Activated CD8-positive, alpha-beta memory T cell treated with anti-CD3 and anti-CD28 coated beads, Interleukin-2, amount 50 U/mL, for 48 hours (primary cell): ENCODE results near the gene ENTPD8.
A peak's percentile ranks its signal among the peaks of the same experiment; 100 is the strongest.
"Not testable (repeated sequence)": the region's sequence is repeated elsewhere in the genome, so short reads cannot be mapped to it uniquely, and the experiment has no call there.

ENCODE experiments used
- DNase-seq: peaks from one replicate; pipeline ENCODE4 v3.0.0-alpha.2; 2020

Gene ENTPD8

DNA sequence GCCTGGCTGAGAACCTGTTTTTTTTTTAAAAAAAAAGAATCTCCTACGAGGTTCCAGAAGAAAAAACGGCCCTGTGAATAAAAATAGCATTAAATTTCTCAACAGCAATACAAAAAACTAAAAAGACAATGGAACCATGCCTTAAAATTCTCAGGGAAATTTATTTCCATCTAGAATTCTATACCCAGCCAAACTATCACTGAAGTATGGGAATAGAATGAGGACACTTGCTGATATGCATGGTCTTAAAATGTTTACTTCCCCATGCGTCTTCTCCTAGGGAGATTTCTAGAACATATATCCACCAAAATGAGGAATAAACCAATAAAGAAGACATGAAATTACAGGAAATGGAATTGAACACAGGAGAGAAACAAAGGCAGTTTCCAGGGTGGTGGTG is 34.5 kb upstream of the ENTPD8 start:
- DNase-seq: no peak

- no peak for DNase-seq
Observed at GRCh38 chr9:137474271-137474670, 33.1 kb upstream of the ENTPD8 start.

- DNase-seq: no peak
Observed at GRCh38 chr9:137470785-137471184, 29.6 kb upstream of the ENTPD8 start.

DNA sequence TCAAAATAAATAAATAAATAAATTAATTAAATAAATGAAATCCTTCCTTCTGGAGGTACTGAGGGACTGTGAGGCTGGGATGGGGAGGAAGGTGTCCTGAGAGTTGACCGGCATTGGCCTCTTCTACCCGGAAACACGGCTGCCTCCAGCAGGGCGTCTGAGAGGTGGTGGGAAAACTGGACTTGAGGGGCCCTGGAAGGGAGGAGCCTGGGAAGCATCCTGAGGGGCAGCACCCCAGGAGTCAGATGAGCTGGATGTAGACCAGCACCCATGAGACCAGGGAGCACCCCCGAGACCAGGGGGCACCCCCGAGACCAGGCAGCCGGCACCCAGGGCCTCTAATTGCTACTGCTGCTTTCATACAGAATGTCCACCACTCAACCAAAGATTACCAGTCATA is 26.7 kb upstream of the ENTPD8 start:
- DNase-seq: no peak

DNA sequence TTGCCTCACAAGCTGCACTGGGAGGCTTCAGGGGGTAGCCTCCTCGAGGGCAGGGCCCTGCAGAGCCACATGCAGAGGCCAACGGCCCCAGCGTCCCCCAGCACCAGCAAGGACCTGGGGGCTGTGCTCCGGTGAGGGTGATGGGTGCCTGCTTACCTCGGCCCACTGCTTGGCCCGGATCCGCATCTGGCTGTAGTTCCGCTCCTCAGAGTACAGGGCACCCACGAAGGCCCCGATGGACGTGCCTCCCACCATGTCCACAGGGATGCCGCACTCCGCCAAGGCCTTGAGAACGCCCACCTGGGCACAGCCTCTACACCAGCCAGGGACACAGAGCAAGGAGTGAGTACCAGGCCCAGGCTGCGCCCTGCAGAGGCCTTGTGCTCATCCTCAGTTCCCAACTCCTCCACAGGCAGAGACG is 26.0 kb upstream of the ENTPD8 start:
- no peak for DNase-seq

DNA sequence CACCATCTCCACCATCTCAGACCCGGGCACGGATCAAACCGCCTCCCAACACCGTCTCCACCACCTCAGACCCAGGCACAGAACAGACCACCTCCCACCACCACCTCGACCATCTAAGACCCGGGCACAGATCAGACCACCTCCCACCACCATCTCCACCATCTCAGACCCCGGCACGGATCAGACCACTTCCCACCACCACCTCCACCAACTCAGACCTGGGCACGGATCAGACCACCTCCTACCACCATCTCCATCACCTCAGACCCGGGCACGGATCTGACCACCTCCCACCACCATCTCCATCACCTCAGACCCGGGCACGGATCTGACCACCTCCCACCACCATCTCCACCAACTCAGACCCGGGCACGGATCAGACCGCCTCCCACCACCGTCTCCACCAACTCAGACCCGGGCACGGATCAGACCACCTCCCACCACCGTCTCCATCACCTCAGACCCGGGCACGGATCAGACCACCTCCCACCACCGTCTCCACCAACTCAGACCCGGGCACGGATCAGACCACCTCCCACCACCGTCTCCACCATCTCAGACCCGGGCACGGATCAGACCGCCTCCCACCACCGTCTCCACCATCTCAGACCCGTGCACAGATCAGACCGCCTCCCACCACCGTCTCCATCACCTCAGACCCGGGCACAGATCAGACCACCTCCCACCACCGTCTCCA is 25.4 kb upstream of the ENTPD8 start:
- DNase-seq: not testable (repeated sequence)

GRCh38 chr9:137465720-137466388 is 24.7 kb upstream of the ENTPD8 start:
- DNase-seq: no peak

GRCh38 chr9:137465000-137465719 is 24.0 kb upstream of the ENTPD8 start:
- no peak for DNase-seq

GRCh38 chr9:137464291-137464999 is 23.3 kb upstream of the ENTPD8 start:
- DNase-seq: no peak

- DNase-seq: no peak
Observed at GRCh38 chr9:137463931-137464290, 22.8 kb upstream of the ENTPD8 start.

DNA sequence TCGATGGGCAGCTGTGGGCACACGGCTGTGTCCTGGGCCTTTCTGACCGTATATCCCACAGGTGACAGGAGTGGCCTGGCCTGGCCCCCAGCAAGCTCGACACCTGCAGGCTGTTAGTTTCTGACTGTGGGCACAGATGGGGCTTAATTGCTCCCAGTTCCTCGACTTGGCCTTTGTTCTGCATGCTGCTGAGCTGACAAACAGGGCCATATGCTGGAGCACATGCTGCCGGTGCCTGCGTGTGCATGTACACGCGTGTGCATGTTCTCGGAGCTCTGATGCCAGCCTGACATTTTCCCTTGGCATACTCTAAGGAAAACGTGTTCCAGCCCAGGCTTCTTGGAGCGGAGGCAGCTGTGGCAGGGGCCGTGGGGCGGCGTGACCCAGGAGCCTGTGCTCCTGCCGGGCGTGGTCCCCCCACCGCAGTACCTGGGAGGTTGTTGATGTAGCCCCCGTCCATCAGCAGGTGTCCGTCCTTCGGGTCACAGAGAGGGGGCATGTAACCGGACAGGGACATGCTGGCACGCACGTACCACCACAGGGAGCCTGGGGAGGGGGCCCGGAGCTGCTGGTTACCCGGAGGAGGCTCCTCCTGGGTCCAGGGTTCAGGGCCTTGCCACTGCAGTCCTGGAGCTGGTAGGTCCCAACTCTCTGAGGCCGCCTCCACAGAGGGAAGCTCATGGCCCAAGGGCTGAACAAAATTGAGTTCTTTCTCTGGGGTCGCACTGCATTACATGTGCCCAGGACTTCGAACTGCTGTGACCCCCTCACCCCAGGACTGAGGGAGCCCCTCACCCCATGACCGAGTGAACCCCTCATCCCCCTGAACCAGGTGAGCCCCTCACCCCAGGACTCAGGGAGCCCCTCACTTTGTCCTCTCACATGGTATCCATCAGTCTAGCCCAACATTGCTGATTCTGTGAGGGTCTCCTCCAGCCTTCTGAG is 22.1 kb upstream of the ENTPD8 start:
- no peak for DNase-seq

DNA sequence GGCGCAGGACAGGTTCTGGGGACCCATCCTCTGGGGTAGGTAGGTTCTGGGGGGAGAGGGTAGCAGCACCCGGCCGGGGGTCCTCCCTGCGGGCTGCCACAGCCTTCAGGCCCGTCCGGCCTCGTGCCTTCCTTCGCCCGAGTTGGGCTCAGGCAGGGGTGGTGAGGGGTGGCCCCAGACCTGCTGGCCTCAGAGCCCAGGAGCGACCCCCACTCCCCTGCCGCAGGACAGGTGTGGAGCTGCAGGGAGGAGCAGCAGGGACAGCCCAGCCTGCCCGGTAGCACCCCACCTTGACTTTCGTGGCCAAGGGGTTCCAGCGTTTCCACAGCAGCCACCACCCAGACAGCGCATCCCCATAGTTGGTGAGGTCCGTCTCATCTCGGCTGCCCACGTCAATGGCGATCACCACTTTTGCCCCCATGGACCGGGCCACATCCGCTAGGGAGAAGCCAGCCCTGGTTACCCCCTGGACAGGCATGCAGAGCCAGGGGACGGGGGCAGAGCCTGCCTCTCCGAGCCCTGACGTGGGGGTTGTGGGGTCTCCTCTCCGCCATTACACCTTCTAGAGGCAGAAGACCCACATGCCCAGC is 21.3 kb upstream of the ENTPD8 start:
- peak; percentile 59 for DNase-seq

DNA sequence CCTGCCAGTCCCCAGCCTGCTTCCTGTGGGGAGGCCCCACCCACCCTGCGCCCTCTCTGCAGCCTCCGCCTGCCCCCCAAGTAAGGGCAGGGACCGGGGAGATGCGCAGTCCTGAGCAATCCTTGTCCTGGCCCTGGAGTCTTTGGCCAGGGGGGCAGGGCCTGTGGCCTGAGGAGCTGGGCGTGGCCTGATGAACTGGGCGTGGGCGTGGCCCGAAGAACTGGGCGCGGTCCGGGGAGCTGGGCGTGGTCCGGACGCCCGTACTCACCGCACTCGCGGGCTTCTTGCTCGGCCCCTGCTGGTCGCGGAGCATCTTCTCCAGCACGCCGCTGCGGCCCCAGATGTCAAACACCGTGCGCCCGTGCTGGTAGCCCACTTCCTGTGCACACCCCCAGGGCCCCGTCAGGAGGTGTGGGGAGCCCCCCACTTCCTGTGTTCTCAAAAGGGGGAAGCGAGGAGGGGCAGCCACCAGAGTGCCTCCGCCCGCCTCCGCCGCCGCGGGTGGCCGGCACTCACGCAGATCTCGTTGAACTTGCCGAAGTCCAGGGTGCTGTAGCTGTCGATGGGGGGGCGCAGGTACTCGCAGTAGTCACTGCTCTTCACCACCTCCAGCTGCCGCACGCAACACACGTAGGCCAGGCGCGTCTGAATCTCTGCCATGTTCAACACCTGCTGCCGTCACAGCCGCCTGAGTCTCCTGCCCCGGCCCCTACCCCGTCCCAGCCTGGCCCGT is 20.7 kb upstream of the ENTPD8 start:
- DNase-seq: peak; percentile 93

DNA sequence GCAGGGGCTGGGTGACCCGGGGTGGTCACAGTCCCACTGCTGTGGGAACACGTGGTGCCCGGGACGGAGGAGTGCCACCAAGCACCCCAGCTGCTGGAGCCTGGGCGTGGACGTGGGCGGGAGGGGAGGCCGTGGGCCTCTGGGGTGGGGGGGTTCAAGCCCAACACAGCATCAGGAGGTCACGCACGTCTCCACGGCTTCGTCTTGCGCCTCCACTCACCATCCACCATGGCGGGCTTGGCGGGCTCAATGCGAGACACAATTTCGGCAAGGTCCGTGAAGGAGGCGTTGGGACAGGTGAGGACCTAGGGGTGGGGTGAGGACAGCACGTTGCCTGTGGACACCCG is 20.1 kb upstream of the ENTPD8 start:
- DNase-seq: no peak

- DNase-seq: no peak
Observed at GRCh38 chr9:137460363-137461315, 19.5 kb upstream of the ENTPD8 start.

DNA sequence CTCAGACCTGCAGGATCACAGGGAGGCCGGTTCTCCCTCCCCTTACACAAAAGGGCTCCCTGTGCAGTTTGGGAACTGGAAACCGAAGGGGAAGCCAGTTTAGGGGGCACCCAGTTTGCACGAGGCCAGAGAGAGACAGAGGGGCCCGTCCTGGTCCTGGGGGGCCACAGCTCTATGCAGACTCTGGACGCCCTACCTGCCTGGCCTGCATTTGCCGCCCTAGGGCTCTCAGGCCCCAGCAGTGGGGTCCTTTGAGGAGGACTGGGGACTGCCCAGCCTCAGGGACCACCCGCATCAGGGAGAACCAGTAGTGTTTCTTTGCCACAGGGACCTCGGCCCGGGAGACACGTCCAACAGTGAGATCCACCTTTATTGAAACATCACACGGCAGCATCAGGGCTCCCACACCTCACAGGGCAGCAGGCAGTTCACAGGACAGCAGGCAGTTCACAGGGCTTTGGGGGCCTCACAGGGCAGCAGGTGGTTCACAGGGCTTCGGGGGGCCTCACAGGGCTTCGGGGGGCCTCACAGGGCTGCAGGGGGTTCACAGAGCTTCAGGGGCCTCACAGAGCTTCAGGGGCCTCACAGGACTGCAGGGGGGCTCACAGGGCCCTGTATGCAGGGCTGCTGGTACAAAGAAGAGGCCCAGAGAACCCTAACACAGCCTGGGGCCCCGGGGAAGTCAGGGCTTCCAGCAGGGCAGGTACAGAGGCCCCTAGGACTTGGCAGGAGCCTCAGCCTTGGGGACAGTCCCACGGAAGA is 18.6 kb upstream of the ENTPD8 start:
- DNase-seq: no peak

DNA sequence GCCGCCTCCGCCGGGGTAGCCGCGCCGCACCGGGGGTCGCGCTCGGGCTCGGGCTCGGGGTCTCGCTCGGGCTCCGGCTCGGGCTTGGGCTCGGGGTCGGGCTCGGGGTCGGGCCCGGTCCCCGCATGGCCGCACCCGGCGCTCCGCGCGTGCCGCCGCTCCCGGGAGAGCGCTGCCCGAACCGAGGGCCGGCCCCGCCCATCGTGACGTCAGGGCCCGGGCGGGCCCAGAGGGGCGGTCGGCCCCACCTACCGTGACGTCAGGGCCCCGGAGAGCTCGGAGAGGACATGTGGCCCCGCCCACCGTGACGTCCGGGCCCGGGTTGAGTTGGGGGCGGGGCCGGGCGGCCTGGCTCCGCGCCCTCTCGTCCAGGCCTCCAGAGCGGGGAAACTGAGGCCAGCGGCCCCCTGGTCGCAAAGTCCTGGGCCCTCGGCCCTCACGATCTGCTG is 18.0 kb upstream of the ENTPD8 start, which contains the start of gene NSMF:
Gene NSMF (minus strand): TSS at position 183 of the 449 bp plus-strand sequence. CDS start 232 bp downstream, outside the sequence.
- DNase-seq: peak; percentile 99

DNA sequence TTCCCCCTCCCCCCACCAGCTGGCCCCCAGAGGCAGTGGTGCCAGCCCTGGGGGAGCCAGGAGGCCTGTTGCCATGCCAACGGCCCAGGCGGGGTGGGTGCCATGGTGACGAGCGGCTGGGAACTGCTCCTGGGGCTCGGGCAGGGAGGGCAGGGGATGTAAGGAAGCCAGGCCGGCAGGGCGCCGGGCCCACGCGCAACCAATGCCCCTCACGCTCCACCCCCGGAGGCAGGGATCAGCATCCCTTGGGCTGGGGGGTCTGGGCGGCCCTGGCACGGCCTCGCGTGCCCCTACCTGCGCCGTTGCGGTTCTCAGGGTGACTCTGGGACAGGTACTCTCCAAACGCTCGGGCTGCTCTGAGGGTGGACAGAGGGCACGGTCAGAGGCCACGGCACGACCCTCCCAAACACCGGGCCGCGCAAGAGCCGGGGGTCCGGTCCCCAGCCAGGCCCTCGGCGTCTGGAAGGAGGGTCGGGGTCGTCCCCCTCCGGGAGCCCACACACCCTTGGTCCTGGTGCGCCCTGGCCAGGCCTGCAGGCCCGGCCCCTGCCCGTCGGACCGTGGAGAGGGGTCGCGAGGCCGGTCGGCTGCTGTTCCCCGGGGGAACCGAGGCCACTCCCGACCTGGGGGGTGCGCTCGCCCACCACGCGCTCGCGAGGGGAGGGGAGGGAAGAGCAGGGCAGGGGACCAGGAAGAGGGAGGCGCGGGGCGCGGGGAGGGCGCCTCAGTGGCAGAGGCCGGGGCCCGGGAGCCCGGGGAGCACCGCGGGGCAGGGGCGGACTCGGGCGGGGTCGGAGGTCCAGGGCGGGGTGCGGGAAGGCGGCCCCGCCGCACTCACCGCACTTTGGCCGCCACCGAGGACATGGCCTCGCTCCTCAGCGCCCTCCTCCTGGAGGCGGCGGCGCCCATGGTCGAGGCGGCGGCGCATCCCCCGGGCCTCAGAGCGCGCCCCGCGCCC is 17.3 kb upstream of the ENTPD8 start:
- DNase-seq: no peak
